HG03066 (cell line): ENCODE results near the gene ACTN4.
"Not testable (repeated sequence)": the region's sequence is repeated elsewhere in the genome, so short reads cannot be mapped to it uniquely, and the experiment has no call there.

Source experiments
- ATAC-seq: cut with Tn5 transposase; IDR thresholded peaks from one replicate; pipeline ENCODE4 v1.9.1; 2021; ENCODE audit warnings: low read depth; ENCODE audit not compliant: unreplicated experiment

ACTN4 gene

GRCh38 chr19:38734426-38735256 is 87.2 kb downstream of the ACTN4 start:
- no peak for ATAC-seq

- ATAC-seq = no peak
Measured at GRCh38 chr19:38735257-38735686, 87.8 kb downstream of the ACTN4 start.

- no peak for ATAC-seq
Measured at GRCh38 chr19:38736036-38736412, 88.6 kb downstream of the ACTN4 start.

- ATAC-seq = no peak
Measured at GRCh38 chr19:38736413-38737280, 89.2 kb downstream of the ACTN4 start.

GRCh38 chr19:38737281-38737865 is 89.9 kb downstream of the ACTN4 start:
- ATAC-seq = no peak

- ATAC-seq = no peak
Measured at GRCh38 chr19:38737921-38738737, 90.7 kb downstream of the ACTN4 start.

GRCh38 chr19:38739440-38740256 is 92.2 kb downstream of the ACTN4 start:
- ATAC-seq = no peak

GRCh38 chr19:38740257-38740592 is 92.8 kb downstream of the ACTN4 start:
- no peak for ATAC-seq

GRCh38 chr19:38740932-38741331 is 93.5 kb downstream of the ACTN4 start:
- ATAC-seq = no peak

- no peak for ATAC-seq
Measured at GRCh38 chr19:38741670-38742069, 94.2 kb downstream of the ACTN4 start.

- ATAC-seq = no peak
Measured at GRCh38 chr19:38742296-38742695, 94.8 kb downstream of the ACTN4 start.

- ATAC-seq = no peak
Measured at GRCh38 chr19:38742906-38743305, 95.5 kb downstream of the ACTN4 start.

- no peak for ATAC-seq
Measured at GRCh38 chr19:38743394-38744297, 96.2 kb downstream of the ACTN4 start.

- no peak for ATAC-seq
Measured at GRCh38 chr19:38744298-38744681, 96.8 kb downstream of the ACTN4 start, which contains the start of gene CAPN12. CAPN12 (minus strand) TSS chr19:38744474; CDS start chr19:38744165, 309 bp downstream.

- ATAC-seq = no peak
Measured at GRCh38 chr19:38744874-38745273, 97.4 kb downstream of the ACTN4 start.

- ATAC-seq = no peak
Measured at GRCh38 chr19:38745316-38745715, 97.9 kb downstream of the ACTN4 start.

- ATAC-seq = not testable (repeated sequence)
Measured at GRCh38 chr19:38753783-38754182, 106.3 kb downstream of the ACTN4 start.

- not testable (repeated sequence) for ATAC-seq
Measured at GRCh38 chr19:38754196-38754595, 106.7 kb downstream of the ACTN4 start.
